ENCODE measurements around the gene SYDE1. TPM values are rescaled to one million over a fixed set of nuclear protein-coding genes. Genes with fewer than 3 reads are reported as not detected.

The SYDE1 gene
- total and polyA plus RNA-seq, 2 experiments from 2014 or later = 4.1 to 21.4 TPM

DNA sequence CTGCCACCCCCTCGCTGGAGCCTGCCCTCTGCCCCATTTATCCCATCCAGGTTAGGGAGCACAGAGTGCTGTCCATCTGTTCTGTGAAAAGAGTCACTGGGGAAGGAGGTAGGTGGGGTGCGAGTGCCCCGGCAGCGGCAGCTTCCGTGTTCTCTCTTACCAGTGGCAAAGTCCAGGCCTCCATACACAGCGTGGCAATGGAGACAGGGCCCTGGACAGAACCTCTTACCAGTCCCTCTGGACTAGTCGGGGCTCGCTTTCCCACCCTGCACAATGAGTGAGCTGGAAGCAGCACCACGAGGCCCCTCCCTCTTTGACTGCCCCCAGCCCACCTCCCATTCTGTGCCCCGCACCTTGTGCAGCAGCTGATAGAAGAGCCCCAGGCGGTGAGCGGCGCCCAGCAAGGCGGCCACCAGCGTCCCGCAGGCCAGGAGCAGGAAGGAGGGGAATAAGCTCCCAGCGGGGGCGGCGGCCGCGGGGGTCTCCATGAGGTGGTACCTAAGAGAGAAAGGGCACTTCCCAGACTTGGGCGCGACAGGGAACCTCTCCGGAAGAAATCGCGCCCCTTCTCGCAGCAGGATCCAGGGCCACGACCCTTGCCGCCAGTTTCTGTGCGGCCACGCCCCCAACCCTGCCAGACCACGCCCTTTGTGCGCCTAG, 17.5 kb downstream of the SYDE1 start:
- Histone ChIP-seq H3K27me3 (ENCODE audit: insufficient read depth) (no peaks in the 10 kb centered on the region), H3F3A (replicated peaks; ENCODE audit: low read depth) (0 out of 2 replicates have a peak, but pooled peaks cover 6% of the 10 kb centered on the region), H3K27ac (ENCODE audit: low read depth) (peak overlapping the region; percentile 95), H3K4me1 (ENCODE audit: insufficient read depth) (0 out of 2 replicates have a peak, but pooled peaks cover 3% of the 10 kb centered on the region), H3K4me2 (peak overlapping the region; percentile 90), H3K79me2 (replicated peaks; ENCODE audit: insufficient read depth) (peaks cover 10% of the 10 kb centered on the region), H4K20me1 (replicated peaks; ENCODE audit: insufficient read depth) (no peaks in the 10 kb centered on the region), H2AFZ (peak overlapping the region; percentile 98), H3K36me3 (ENCODE audit: insufficient read depth) (0 out of 2 replicates have a peak, but pooled peaks cover 1% of the 10 kb centered on the region), H3K9me2 (ENCODE audit: insufficient read depth) (no peaks in the 10 kb centered on the region), H3K4me3 (peak overlapping the region; percentile 85)
- Mint-ChIP-seq H3K27me3 (ENCODE audit: insufficient read depth, low read depth, poor library complexity) (peaks cover 28% of the 10 kb centered on the region), H3K4me1 (peaks cover 6% of the 10 kb centered on the region; the same call in 1 of the 3 replicates), H3K4me3 (peak overlapping the region; percentile 93), H3K9me3 (no peaks in the 10 kb centered on the region; the same call in 2 of the 3 replicates), H3K27ac (peak overlapping the region; percentile 99), H3K36me3 (ENCODE audit: low read depth) (peaks cover 28% of the 10 kb centered on the region)
- TF ChIP-seq, protein P1, sequence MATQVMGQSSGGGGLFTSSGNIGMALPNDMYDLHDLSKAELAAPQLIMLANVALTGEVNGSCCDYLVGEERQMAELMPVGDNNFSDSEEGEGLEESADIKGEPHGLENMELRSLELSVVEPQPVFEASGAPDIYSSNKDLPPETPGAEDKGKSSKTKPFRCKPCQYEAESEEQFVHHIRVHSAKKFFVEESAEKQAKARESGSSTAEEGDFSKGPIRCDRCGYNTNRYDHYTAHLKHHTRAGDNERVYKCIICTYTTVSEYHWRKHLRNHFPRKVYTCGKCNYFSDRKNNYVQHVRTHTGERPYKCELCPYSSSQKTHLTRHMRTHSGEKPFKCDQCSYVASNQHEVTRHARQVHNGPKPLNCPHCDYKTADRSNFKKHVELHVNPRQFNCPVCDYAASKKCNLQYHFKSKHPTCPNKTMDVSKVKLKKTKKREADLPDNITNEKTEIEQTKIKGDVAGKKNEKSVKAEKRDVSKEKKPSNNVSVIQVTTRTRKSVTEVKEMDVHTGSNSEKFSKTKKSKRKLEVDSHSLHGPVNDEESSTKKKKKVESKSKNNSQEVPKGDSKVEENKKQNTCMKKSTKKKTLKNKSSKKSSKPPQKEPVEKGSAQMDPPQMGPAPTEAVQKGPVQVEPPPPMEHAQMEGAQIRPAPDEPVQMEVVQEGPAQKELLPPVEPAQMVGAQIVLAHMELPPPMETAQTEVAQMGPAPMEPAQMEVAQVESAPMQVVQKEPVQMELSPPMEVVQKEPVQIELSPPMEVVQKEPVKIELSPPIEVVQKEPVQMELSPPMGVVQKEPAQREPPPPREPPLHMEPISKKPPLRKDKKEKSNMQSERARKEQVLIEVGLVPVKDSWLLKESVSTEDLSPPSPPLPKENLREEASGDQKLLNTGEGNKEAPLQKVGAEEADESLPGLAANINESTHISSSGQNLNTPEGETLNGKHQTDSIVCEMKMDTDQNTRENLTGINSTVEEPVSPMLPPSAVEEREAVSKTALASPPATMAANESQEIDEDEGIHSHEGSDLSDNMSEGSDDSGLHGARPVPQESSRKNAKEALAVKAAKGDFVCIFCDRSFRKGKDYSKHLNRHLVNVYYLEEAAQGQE (IDR thresholded peaks at IDR 0.05; ENCODE audit: unreplicated experiment) = no peak
- TF ChIP-seq, protein P2, sequence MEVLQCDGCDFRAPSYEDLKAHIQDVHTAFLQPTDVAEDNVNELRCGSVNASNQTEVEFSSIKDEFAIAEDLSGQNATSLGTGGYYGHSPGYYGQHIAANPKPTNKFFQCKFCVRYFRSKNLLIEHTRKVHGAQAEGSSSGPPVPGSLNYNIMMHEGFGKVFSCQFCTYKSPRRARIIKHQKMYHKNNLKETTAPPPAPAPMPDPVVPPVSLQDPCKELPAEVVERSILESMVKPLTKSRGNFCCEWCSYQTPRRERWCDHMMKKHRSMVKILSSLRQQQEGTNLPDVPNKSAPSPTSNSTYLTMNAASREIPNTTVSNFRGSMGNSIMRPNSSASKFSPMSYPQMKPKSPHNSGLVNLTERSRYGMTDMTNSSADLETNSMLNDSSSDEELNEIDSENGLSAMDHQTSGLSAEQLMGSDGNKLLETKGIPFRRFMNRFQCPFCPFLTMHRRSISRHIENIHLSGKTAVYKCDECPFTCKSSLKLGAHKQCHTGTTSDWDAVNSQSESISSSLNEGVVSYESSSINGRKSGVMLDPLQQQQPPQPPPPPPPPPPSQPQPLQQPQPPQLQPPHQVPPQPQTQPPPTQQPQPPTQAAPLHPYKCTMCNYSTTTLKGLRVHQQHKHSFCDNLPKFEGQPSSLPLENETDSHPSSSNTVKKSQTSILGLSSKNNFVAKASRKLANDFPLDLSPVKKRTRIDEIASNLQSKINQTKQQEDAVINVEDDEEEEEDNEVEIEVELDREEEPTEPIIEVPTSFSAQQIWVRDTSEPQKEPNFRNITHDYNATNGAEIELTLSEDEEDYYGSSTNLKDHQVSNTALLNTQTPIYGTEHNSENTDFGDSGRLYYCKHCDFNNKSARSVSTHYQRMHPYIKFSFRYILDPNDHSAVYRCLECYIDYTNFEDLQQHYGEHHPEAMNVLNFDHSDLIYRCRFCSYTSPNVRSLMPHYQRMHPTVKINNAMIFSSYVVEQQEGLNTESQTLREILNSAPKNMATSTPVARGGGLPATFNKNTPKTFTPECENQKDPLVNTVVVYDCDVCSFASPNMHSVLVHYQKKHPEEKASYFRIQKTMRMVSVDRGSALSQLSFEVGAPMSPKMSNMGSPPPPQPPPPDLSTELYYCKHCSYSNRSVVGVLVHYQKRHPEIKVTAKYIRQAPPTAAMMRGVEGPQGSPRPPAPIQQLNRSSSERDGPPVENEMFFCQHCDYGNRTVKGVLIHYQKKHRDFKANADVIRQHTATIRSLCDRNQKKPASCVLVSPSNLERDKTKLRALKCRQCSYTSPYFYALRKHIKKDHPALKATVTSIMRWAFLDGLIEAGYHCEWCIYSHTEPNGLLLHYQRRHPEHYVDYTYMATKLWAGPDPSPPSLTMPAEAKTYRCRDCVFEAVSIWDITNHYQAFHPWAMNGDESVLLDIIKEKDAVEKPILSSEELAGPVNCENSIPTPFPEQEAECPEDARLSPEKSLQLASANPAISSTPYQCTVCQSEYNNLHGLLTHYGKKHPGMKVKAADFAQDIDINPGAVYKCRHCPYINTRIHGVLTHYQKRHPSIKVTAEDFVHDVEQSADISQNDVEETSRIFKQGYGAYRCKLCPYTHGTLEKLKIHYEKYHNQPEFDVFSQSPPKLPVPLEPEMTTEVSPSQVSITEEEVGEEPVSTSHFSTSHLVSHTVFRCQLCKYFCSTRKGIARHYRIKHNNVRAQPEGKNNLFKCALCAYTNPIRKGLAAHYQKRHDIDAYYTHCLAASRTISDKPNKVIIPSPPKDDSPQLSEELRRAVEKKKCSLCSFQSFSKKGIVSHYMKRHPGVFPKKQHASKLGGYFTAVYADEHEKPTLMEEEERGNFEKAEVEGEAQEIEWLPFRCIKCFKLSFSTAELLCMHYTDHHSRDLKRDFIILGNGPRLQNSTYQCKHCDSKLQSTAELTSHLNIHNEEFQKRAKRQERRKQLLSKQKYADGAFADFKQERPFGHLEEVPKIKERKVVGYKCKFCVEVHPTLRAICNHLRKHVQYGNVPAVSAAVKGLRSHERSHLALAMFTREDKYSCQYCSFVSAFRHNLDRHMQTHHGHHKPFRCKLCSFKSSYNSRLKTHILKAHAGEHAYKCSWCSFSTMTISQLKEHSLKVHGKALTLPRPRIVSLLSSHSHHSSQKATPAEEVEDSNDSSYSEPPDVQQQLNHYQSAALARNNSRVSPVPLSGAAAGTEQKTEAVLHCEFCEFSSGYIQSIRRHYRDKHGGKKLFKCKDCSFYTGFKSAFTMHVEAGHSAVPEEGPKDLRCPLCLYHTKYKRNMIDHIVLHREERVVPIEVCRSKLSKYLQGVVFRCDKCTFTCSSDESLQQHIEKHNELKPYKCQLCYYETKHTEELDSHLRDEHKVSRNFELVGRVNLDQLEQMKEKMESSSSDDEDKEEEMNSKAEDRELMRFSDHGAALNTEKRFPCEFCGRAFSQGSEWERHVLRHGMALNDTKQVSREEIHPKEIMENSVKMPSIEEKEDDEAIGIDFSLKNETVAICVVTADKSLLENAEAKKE (CRISPR knock-in tag; IDR thresholded peaks at IDR 0.05) = no peak
- no peak for TF ChIP-seq CREB1 (CRISPR knock-in tag; IDR thresholded peaks at IDR 0.05; ENCODE audit: low read depth)
- TF ChIP-seq, protein P3, sequence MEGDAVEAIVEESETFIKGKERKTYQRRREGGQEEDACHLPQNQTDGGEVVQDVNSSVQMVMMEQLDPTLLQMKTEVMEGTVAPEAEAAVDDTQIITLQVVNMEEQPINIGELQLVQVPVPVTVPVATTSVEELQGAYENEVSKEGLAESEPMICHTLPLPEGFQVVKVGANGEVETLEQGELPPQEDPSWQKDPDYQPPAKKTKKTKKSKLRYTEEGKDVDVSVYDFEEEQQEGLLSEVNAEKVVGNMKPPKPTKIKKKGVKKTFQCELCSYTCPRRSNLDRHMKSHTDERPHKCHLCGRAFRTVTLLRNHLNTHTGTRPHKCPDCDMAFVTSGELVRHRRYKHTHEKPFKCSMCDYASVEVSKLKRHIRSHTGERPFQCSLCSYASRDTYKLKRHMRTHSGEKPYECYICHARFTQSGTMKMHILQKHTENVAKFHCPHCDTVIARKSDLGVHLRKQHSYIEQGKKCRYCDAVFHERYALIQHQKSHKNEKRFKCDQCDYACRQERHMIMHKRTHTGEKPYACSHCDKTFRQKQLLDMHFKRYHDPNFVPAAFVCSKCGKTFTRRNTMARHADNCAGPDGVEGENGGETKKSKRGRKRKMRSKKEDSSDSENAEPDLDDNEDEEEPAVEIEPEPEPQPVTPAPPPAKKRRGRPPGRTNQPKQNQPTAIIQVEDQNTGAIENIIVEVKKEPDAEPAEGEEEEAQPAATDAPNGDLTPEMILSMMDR (conservative IDR thresholded peaks at IDR 0.05; ENCODE audit: low read depth in 2 of 2) = no peak
- TF ChIP-seq, protein P4, sequence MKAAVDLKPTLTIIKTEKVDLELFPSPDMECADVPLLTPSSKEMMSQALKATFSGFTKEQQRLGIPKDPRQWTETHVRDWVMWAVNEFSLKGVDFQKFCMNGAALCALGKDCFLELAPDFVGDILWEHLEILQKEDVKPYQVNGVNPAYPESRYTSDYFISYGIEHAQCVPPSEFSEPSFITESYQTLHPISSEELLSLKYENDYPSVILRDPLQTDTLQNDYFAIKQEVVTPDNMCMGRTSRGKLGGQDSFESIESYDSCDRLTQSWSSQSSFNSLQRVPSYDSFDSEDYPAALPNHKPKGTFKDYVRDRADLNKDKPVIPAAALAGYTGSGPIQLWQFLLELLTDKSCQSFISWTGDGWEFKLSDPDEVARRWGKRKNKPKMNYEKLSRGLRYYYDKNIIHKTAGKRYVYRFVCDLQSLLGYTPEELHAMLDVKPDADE (IDR thresholded peaks at IDR 0.05) = no peak
- no peak for TF ChIP-seq EZH2phosphoT487 (IDR thresholded peaks at IDR 0.05; ENCODE audit: unreplicated experiment)
- no peak for TF ChIP-seq JUNB (IDR thresholded peaks at IDR 0.05; ENCODE audit: unreplicated experiment)
- no peak for TF ChIP-seq ZNF114 (CRISPR knock-in tag; IDR thresholded peaks at IDR 0.05)
- TF ChIP-seq ZNF331 (CRISPR knock-in tag; IDR thresholded peaks at IDR 0.05; ENCODE audit: low read depth) = no peak
- TF ChIP-seq POLR2AphosphoS5 (IDR thresholded peaks at IDR 0.05; ENCODE audit: low read depth) = no peak
- ATAC-seq (peak; percentile 64), DNase-seq (ENCODE audit: low spot score) (peak; percentile 87)
